ENCODE data around the gene ADK.

- TF ChIP-seq CTCF (IDR thresholded peaks at IDR 0.05): no peak
- no peak for TF ChIP-seq POLR2A (IDR thresholded peaks at IDR 0.05)
These were observed 553.8 kb downstream of the ADK start for GRCh38 chr10:74704629-74705357.

Data from right lobe of liver (tissue), 4 donors.